Fibroblast of mammary gland (primary cell): ENCODE results near the gene AXIN2.

Experiments
- DNase-seq: peaks from one replicate; pipeline ENCODE4 v3.0.0-alpha.2; 2010; ENCODE audit warnings: low read depth
- H3K4me3 ChIP-seq: 2 replicates; pipeline ENCODE4 v1.5.1; 2011; ENCODE audit warnings: low read depth, mild to moderate bottlenecking, low read length, moderate library complexity; ENCODE audit not compliant: control insufficient read depth
- TF ChIP-seq, protein P1 (sequence below): conservative IDR thresholded peaks from 2 replicates; pipeline ENCODE4 v1.5.1; 2011; ENCODE audit warnings: low read depth, low read length, inconsistent platforms; ENCODE audit not compliant: control insufficient read depth, insufficient read depth

Gene AXIN2

GRCh38 chr17:65550075-65550662, 11.3 kb downstream of the AXIN2 start:
- DNase-seq = no peak
- TF ChIP-seq, protein P1, sequence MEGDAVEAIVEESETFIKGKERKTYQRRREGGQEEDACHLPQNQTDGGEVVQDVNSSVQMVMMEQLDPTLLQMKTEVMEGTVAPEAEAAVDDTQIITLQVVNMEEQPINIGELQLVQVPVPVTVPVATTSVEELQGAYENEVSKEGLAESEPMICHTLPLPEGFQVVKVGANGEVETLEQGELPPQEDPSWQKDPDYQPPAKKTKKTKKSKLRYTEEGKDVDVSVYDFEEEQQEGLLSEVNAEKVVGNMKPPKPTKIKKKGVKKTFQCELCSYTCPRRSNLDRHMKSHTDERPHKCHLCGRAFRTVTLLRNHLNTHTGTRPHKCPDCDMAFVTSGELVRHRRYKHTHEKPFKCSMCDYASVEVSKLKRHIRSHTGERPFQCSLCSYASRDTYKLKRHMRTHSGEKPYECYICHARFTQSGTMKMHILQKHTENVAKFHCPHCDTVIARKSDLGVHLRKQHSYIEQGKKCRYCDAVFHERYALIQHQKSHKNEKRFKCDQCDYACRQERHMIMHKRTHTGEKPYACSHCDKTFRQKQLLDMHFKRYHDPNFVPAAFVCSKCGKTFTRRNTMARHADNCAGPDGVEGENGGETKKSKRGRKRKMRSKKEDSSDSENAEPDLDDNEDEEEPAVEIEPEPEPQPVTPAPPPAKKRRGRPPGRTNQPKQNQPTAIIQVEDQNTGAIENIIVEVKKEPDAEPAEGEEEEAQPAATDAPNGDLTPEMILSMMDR = no peak
- H3K4me3 ChIP-seq = no peak overlapping the region

DNA sequence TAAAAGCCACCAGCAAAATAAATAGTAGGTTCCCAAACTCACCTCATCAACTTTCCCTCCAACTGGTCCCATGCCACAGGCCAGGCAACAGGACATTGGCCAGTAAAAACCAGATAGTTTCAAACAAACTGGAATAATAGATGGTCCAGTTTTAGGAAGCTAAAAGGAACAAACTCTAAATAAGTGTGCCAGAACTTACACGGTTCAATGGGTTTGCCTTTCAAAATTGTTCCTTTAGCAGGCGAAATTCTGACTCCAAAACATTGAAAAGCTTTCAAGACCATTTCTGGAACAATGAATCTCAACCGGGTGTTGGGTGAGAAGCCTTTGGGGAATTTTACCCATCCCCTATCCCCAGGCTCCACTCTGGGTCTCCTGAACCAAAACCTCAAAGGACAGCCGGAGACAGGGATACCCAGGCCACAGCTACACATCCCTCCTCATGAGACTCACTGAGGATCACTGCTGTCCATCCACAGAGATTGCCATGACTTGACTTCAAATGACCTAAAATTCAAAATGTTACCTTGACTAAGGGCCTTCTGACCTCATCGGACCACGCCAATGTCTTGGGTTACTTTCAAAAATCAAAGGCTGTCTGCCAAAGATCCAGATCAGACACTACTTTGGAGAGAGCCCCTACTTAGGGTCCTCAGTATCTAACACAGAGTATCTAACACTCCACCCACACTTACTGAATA, 13.0 kb downstream of the AXIN2 start:
- TF ChIP-seq, protein P1 = no peak
- H3K4me3 ChIP-seq = no peak overlapping the region
- DNase-seq = no peak

DNA sequence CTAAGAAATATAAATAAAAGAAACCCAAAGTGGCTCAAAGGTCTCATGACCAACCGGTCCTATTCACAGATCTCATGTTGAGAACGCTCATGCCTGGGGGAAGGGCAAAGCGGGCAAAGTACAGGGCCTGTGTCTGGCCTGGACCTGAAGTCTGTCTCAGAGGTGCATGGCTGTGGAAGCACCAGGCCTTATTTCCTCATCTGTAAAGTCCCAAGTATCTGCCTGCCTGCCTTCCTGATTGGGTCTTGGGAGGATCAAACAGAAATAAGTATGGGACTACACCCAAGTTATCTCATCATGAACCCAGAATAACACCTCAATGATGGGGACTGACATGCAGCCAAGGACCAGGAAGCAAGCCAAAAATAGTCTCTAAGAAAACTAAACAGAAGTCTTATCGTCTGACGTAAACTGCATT, 14.2 kb downstream of the AXIN2 start:
- DNase-seq = peak; percentile 55
- TF ChIP-seq, protein P1 = no peak
- H3K4me3 ChIP-seq = no peak overlapping the region

DNA sequence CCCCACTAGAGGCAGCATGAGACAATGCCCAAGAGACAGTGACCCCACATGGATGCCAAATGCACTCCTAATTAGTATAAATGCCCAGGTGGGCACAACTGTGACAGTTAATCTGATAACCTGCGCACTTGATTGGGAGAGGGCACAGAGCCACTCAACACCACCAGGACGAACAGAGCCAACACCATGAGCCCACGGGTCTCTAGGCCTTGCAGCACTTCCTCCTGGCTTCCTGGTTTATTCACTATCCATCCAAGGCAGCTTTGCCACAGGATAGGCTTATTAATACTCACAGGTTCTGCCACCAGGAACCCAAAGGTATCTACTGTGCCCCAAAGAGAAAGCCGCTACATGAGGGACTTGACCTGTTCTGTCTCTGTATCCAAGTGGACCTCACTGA, 14.9 kb downstream of the AXIN2 start:
- DNase-seq = no peak
- H3K4me3 ChIP-seq = no peak overlapping the region
- TF ChIP-seq, protein P1 = no peak

DNA sequence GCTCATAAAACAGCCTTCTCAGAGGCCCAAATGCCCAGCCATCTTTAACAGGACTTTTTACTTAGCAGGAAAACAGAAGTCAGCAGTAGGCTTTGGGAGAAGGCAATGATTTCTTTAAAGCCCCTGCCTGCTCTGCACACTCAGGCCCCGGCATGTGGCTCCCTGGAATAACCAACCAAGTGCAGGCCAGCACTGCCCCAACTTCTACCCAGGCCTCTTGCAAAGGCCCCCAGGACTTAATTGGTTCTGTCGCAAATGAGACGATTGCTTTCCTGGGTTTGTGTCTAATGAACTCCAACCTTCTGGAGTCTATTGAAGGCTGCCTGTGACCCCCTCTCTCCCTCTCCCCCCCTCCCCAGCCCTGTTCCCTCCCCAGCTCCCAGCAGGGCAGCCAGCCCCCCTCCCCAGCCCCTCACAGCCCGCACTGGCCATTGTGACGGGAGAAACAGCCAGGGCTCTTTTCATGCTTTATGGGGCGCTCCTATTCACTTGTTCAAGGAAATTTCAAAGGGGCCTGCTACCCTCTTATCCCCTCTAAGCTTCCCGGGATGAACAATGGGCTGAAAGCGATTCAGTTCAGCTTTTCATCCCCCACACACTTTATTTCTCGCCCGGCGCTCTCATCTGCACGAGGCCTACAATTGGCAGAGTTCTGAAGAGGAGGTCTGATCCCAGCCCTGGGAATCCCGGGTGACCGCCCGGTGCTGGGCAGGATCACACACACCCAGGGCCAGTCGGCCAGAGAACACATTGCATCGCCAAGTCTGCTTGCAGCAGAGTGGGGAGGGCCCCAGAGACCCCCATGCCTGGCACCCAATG, 15.5 kb downstream of the AXIN2 start:
- H3K4me3 ChIP-seq = no peak overlapping the region
- DNase-seq = no peak
- TF ChIP-seq, protein P1 = no peak

GRCh38 chr17:65544672-65545071, 16.8 kb downstream of the AXIN2 start:
- TF ChIP-seq, protein P1 = no peak
- no peak for DNase-seq
- no peak overlapping the region for H3K4me3 ChIP-seq
